GM12878 (cell line): ENCODE results near the gene DACH1.

Experiments
- IKZF2 ChIP-seq, 2 experiments: fragments of 450-650 bp; IDR thresholded peaks; 2 replicates each; pipeline ENCODE4 v1.6.1; 2017; ENCODE audit warnings: mild to moderate bottlenecking in 2 of 2, moderate library complexity in 2 of 2
- POLR2A ChIP-seq: IDR thresholded peaks from 2 replicates; pipeline ENCODE4 v1.6.1; 2011; ENCODE audit warnings: low read depth, mild to moderate bottlenecking, low read length
- RCOR1 ChIP-seq: conservative IDR thresholded peaks from 2 replicates; pipeline ENCODE4 v1.6.1; 2012; ENCODE audit warnings: low read depth, low read length, improper control_type of control experiment
- SP1 ChIP-seq: IDR thresholded peaks from one replicate; pipeline ENCODE4 v1.6.1; 2011; ENCODE audit warnings: low read depth, low read length

DNA sequence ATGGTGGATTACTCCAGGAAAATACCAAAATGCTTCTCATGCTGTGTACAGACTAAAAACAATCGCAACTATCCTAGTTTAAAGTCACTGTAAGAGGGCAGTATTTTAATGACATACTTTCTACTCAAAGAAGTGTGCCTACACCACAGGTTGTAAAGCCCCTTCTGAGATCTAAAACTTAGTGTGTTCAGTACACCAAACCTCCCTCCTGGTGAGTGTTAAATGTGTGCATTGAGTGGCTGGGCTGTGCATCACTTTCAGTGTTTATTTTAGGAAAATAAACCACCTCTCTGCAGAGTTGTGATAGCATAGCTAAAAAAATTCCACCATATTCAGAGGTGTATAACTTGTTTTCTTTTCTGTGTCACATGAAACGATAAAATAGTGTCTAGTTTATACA is 263.7 kb downstream of the DACH1 start:
- TF ChIP-seq IKZF2 (IDR thresholded peaks at IDR 0.05) (no peak), SP1 (no peak), POLR2A (no peak), RCOR1 (no peak)
